ENCODE results near the gene PAPSS1. TPM values are rescaled to one million over a fixed set of nuclear protein-coding genes. Genes with fewer than 3 reads are reported as not detected.

The PAPSS1 gene
- total RNA-seq, 2 donors from 2014 or later, result 128 to 164 TPM

GRCh38 chr4:107737450-107737849, 17.4 kb upstream of the PAPSS1 start:
- H3K4me3 Mint-ChIP-seq, result no peak overlapping the region
- H3K4me1 ChIP-seq (ENCODE audit: control insufficient read depth, insufficient read depth, low read length), result peaks cover 4% of the 10 kb centered on the region
- WGBS, 2 experiments (ENCODE audit: insufficient coverage in 1 of 2, insufficient read length in 1 of 2), result 88 to 90% methylated on average over 3 to 4 of the region's 4 CpGs

GRCh38 chr4:107736924-107737448, 17.0 kb upstream of the PAPSS1 start:
- Histone ChIP-seq H3K9me3 (ENCODE audit: control insufficient read depth, low read length) (no peaks in the 10 kb centered on the region), H3K4me1 (ENCODE audit: control insufficient read depth, insufficient read depth, low read length) (peaks cover 4% of the 10 kb centered on the region), H3K27me3 (ENCODE audit: control insufficient read depth, insufficient read depth, low read length, poor library complexity, severe bottlenecking) (peaks cover 21% of the 10 kb centered on the region), H3K4me3 (ENCODE audit: low read length) (no peak overlapping the region), H3K27ac (ENCODE audit: low read depth, low read length) (no peak overlapping the region), H3K9ac (ENCODE audit: extremely low read depth, low read length, poor library complexity, severe bottlenecking) (no peak overlapping the region), H3K36me3 (ENCODE audit: control insufficient read depth, insufficient read depth, low read length) (no peaks in the 10 kb centered on the region)
- no peak overlapping the region for H3K4me3 Mint-ChIP-seq
- H3K4me1 Mint-ChIP-seq, result peaks cover 26% of the 10 kb centered on the region
- 49 to 50% methylated on average over 5 to 7 of the region's 7 CpGs for WGBS, 2 experiments (ENCODE audit: insufficient coverage in 1 of 2, insufficient read length in 1 of 2)
- DNase-seq, result peak; percentile 89
- peak; percentile 91 for TF ChIP-seq CTCF (conservative IDR thresholded peaks at IDR 0.05)
- H3K36me3 Mint-ChIP-seq (ENCODE audit: low read depth), result no peaks in the 10 kb centered on the region
- H3K27me3 Mint-ChIP-seq (ENCODE audit: insufficient read depth), result peaks cover 27% of the 10 kb centered on the region
- no peak overlapping the region for H3K27ac Mint-ChIP-seq
- H3K9me3 Mint-ChIP-seq, result no peaks in the 10 kb centered on the region

More at GRCh38 chr4:107737450-107737849, 17.4 kb upstream of the PAPSS1 start:
- H3K9ac ChIP-seq (ENCODE audit: extremely low read depth, low read length, poor library complexity, severe bottlenecking), result no peak overlapping the region
- H3K4me1 Mint-ChIP-seq, result peaks cover 25% of the 10 kb centered on the region
- no peaks in the 10 kb centered on the region for H3K36me3 ChIP-seq (ENCODE audit: control insufficient read depth, insufficient read depth, low read length)
- no peak overlapping the region for H3K27ac Mint-ChIP-seq
- H3K27ac ChIP-seq (ENCODE audit: low read depth, low read length), result no peak overlapping the region
- TF ChIP-seq CTCF (conservative IDR thresholded peaks at IDR 0.05), result no peak
- H3K27me3 ChIP-seq (ENCODE audit: control insufficient read depth, insufficient read depth, low read length, poor library complexity, severe bottlenecking), result peaks cover 21% of the 10 kb centered on the region
- no peak overlapping the region for H3K4me3 ChIP-seq (ENCODE audit: low read length)
- DNase-seq, result no peak
- H3K9me3 ChIP-seq (ENCODE audit: control insufficient read depth, low read length), result no peaks in the 10 kb centered on the region
- peaks cover 23% of the 10 kb centered on the region for H3K27me3 Mint-ChIP-seq (ENCODE audit: insufficient read depth)
- H3K9me3 Mint-ChIP-seq, result no peaks in the 10 kb centered on the region
- H3K36me3 Mint-ChIP-seq (ENCODE audit: low read depth), result no peaks in the 10 kb centered on the region

GRCh38 chr4:107736037-107736436, 16.0 kb upstream of the PAPSS1 start:
- Histone ChIP-seq H3K36me3 (ENCODE audit: control insufficient read depth, insufficient read depth, low read length) (no peaks in the 10 kb centered on the region), H3K4me3 (ENCODE audit: low read length) (no peak overlapping the region), H3K27ac (ENCODE audit: low read depth, low read length) (no peak overlapping the region), H3K9ac (ENCODE audit: extremely low read depth, low read length, poor library complexity, severe bottlenecking) (no peak overlapping the region), H3K4me1 (ENCODE audit: control insufficient read depth, insufficient read depth, low read length) (peaks cover 4% of the 10 kb centered on the region), H3K9me3 (ENCODE audit: control insufficient read depth, low read length) (no peaks in the 10 kb centered on the region), H3K27me3 (ENCODE audit: control insufficient read depth, insufficient read depth, low read length, poor library complexity, severe bottlenecking) (peaks cover 21% of the 10 kb centered on the region)
- Mint-ChIP-seq H3K27ac (no peak overlapping the region), H3K9me3 (no peaks in the 10 kb centered on the region), H3K4me1 (peaks cover 26% of the 10 kb centered on the region), H3K27me3 (ENCODE audit: insufficient read depth) (peaks cover 30% of the 10 kb centered on the region), H3K4me3 (no peak overlapping the region), H3K36me3 (ENCODE audit: low read depth) (no peaks in the 10 kb centered on the region)
- WGBS, 2 experiments (ENCODE audit: insufficient coverage in 1 of 2, insufficient read length in 1 of 2), result 90 to 91% methylated on average over 3 of the region's 3 CpGs
- TF ChIP-seq CTCF (conservative IDR thresholded peaks at IDR 0.05), result no peak
- no peak for DNase-seq

All from endodermal cell (in vitro differentiated cells).